PC-9 (cell line): Measurements from ENCODE around the gene ADGRD1.

Experiments used
- EZH2 ChIP-seq: fragments of 200-600 bp; sonication (generic); IDR thresholded peaks from 2 replicates; pipeline ENCODE4 v1.8.0; 2017; ENCODE audit warnings: antibody characterized with exemption, low read depth
- TF ChIP-seq, protein P1 (sequence below): fragments of 200-600 bp; sonication (generic); conservative IDR thresholded peaks from 2 replicates; pipeline ENCODE4 v1.6.1; 2017; ENCODE audit warnings: mixed run types, antibody characterized with exemption, mild to moderate bottlenecking, moderate library complexity

DNA sequence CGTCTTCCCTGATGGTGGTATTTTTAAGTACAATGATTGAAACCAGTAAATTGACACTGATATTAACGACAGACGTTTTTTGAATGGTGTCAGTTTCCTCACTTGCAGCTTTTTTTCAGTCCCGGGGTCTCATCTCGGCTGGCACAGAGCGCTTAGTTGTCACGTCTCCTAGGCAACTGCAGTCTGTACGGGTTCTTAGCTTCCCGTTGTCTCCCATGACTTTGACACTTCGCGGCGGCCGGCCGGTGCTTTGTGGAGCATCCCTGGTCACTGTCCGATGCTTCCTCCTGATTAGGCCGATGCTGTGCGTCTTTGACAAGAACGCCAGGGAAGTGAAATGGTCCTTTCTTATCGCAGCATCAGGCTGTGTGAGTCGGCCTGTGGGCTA is 67.4 kb downstream of the ADGRD1 start:
- TF ChIP-seq, protein P1, sequence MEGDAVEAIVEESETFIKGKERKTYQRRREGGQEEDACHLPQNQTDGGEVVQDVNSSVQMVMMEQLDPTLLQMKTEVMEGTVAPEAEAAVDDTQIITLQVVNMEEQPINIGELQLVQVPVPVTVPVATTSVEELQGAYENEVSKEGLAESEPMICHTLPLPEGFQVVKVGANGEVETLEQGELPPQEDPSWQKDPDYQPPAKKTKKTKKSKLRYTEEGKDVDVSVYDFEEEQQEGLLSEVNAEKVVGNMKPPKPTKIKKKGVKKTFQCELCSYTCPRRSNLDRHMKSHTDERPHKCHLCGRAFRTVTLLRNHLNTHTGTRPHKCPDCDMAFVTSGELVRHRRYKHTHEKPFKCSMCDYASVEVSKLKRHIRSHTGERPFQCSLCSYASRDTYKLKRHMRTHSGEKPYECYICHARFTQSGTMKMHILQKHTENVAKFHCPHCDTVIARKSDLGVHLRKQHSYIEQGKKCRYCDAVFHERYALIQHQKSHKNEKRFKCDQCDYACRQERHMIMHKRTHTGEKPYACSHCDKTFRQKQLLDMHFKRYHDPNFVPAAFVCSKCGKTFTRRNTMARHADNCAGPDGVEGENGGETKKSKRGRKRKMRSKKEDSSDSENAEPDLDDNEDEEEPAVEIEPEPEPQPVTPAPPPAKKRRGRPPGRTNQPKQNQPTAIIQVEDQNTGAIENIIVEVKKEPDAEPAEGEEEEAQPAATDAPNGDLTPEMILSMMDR = no peak
- no peak for TF ChIP-seq EZH2
